ENCODE results near the gene ASB12. TPM values are rescaled to one million over a fixed set of nuclear protein-coding genes. Genes with fewer than 3 reads are reported as not detected.
A peak's percentile ranks its signal among the peaks of the same experiment; 100 is the strongest.

Gene ASB12
- total and polyA plus RNA-seq, 10 of the 15 experiments (the other 5 are each of a cell fraction or from before 2014, with no cell fraction given) = 0.07 to 0.35 (median 0.14) TPM; not detected in 6

DNA sequence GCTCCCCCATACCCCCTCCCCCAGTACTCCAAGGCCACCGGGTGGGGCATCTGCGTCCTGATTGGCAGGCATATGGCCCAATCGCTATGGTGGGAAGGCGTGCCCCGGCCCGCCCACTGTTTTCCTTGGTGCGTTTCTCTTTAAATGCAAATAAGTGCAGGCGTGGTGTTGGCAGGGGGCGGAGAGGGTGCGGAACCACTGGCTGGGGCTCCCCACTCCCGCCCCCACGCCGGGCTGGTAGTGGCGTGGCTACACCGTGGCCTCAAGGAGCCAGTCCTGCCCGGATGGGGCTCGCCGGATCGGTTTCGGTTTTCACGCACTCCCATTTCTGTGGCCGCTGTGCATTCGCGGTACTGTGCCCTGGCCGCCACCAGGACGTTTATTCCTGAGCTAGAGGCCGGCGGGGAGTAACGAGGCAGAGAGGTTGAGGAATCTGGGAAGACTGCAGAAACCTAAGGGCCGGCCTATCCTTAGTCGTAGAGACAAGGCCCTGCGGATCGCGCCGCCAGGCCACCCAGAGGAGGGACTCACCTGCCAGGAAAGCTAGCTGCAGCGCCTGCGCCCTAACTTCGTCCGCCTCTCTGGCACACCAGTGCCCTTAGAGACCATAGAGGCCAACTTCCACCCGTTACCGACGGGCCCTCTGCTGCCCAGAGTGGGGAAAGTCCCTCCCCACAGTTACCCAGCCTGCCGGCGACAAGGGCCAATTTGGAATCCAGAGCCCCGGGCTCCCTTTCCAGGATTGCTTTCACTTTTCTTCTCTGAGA, 24.5 kb downstream of the ASB12 start (continued):
- TF ChIP-seq, protein P1, sequence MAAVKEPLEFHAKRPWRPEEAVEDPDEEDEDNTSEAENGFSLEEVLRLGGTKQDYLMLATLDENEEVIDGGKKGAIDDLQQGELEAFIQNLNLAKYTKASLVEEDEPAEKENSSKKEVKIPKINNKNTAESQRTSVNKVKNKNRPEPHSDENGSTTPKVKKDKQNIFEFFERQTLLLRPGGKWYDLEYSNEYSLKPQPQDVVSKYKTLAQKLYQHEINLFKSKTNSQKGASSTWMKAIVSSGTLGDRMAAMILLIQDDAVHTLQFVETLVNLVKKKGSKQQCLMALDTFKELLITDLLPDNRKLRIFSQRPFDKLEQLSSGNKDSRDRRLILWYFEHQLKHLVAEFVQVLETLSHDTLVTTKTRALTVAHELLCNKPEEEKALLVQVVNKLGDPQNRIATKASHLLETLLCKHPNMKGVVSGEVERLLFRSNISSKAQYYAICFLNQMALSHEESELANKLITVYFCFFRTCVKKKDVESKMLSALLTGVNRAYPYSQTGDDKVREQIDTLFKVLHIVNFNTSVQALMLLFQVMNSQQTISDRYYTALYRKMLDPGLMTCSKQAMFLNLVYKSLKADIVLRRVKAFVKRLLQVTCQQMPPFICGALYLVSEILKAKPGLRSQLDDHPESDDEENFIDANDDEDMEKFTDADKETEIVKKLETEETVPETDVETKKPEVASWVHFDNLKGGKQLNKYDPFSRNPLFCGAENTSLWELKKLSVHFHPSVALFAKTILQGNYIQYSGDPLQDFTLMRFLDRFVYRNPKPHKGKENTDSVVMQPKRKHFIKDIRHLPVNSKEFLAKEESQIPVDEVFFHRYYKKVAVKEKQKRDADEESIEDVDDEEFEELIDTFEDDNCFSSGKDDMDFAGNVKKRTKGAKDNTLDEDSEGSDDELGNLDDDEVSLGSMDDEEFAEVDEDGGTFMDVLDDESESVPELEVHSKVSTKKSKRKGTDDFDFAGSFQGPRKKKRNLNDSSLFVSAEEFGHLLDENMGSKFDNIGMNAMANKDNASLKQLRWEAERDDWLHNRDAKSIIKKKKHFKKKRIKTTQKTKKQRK (IDR thresholded peaks at IDR 0.05; ENCODE audit: low read depth, low read length) = no peak
- TF ChIP-seq, protein P2, sequence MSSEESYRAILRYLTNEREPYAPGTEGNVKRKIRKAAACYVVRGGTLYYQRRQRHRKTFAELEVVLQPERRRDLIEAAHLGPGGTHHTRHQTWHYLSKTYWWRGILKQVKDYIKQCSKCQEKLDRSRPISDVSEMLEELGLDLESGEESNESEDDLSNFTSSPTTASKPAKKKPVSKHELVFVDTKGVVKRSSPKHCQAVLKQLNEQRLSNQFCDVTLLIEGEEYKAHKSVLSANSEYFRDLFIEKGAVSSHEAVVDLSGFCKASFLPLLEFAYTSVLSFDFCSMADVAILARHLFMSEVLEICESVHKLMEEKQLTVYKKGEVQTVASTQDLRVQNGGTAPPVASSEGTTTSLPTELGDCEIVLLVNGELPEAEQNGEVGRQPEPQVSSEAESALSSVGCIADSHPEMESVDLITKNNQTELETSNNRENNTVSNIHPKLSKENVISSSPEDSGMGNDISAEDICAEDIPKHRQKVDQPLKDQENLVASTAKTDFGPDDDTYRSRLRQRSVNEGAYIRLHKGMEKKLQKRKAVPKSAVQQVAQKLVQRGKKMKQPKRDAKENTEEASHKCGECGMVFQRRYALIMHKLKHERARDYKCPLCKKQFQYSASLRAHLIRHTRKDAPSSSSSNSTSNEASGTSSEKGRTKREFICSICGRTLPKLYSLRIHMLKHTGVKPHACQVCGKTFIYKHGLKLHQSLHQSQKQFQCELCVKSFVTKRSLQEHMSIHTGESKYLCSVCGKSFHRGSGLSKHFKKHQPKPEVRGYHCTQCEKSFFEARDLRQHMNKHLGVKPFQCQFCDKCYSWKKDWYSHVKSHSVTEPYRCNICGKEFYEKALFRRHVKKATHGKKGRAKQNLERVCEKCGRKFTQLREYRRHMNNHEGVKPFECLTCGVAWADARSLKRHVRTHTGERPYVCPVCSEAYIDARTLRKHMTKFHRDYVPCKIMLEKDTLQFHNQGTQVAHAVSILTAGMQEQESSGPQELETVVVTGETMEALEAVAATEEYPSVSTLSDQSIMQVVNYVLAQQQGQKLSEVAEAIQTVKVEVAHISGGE (CRISPR knock-in tag; IDR thresholded peaks at IDR 0.05) = no peak
- TF ChIP-seq RAD51 (IDR thresholded peaks at IDR 0.05) (no peak), SRF (IDR thresholded peaks at IDR 0.05; ENCODE audit: low read depth in 2 of 2, low read length in 2 of 2) (no peak), POLR2AphosphoS2 (IDR thresholded peaks at IDR 0.05; ENCODE audit: low read depth, low read length) (no peak), PML (IDR thresholded peaks at IDR 0.05; ENCODE audit: low read length) (0 out of 2 replicates have a peak, but pooled peaks have one; percentile 39), ZNF217 (IDR thresholded peaks at IDR 0.05) (no peak), NRF1 (conservative IDR thresholded peaks at IDR 0.05; ENCODE audit: low read depth, low read length) (no peak; the same call in 1 of the 2 replicates), ZNF24 (IDR thresholded peaks at IDR 0.05) (no peak), SIN3A (IDR thresholded peaks at IDR 0.05; ENCODE audit: low read depth, low read length) (no peak), EZH2 (IDR thresholded peaks at IDR 0.05; ENCODE audit: borderline replicate concordance, control insufficient read depth, low read depth, low read length) (no peak), GABPA (IDR thresholded peaks at IDR 0.05; ENCODE audit: low read depth) (no peak), RBBP5 (conservative IDR thresholded peaks at IDR 0.05) (no peak), IKZF2 (IDR thresholded peaks at IDR 0.05) (peak; percentile 28 to 55; a peak in 1 of 4 replicates), SPI1 (IDR thresholded peaks at IDR 0.05; ENCODE audit: borderline replicate concordance, insufficient read depth, low read depth, low read length) (no peak), NR2F1 (conservative IDR thresholded peaks at IDR 0.05) (no peak; the same call in 1 of the 2 replicates), JUNB (IDR thresholded peaks at IDR 0.05) (no peak), HCFC1 (IDR thresholded peaks at IDR 0.05; ENCODE audit: low read length) (no peak), ASH2L (IDR thresholded peaks at IDR 0.05; ENCODE audit: borderline replicate concordance, low read depth) (no peak), CREM (IDR thresholded peaks at IDR 0.05; ENCODE audit: low read depth) (peak; percentile 20; the same call in 1 of the 2 replicates)
- TF ChIP-seq, protein P3, sequence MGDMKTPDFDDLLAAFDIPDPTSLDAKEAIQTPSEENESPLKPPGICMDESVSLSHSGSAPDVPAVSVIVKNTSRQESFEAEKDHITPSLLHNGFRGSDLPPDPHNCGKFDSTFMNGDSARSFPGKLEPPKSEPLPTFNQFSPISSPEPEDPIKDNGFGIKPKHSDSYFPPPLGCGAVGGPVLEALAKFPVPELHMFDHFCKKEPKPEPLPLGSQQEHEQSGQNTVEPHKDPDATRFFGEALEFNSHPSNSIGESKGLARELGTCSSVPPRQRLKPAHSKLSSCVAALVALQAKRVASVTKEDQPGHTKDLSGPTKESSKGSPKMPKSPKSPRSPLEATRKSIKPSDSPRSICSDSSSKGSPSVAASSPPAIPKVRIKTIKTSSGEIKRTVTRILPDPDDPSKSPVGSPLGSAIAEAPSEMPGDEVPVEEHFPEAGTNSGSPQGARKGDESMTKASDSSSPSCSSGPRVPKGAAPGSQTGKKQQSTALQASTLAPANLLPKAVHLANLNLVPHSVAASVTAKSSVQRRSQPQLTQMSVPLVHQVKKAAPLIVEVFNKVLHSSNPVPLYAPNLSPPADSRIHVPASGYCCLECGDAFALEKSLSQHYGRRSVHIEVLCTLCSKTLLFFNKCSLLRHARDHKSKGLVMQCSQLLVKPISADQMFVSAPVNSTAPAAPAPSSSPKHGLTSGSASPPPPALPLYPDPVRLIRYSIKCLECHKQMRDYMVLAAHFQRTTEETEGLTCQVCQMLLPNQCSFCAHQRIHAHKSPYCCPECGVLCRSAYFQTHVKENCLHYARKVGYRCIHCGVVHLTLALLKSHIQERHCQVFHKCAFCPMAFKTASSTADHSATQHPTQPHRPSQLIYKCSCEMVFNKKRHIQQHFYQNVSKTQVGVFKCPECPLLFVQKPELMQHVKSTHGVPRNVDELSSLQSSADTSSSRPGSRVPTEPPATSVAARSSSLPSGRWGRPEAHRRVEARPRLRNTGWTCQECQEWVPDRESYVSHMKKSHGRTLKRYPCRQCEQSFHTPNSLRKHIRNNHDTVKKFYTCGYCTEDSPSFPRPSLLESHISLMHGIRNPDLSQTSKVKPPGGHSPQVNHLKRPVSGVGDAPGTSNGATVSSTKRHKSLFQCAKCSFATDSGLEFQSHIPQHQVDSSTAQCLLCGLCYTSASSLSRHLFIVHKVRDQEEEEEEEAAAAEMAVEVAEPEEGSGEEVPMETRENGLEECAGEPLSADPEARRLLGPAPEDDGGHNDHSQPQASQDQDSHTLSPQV (IDR thresholded peaks at IDR 0.05) = no peak

All from GM12878 (cell line).